ENCODE results near the gene SOS1.

SOS1 gene

DNA sequence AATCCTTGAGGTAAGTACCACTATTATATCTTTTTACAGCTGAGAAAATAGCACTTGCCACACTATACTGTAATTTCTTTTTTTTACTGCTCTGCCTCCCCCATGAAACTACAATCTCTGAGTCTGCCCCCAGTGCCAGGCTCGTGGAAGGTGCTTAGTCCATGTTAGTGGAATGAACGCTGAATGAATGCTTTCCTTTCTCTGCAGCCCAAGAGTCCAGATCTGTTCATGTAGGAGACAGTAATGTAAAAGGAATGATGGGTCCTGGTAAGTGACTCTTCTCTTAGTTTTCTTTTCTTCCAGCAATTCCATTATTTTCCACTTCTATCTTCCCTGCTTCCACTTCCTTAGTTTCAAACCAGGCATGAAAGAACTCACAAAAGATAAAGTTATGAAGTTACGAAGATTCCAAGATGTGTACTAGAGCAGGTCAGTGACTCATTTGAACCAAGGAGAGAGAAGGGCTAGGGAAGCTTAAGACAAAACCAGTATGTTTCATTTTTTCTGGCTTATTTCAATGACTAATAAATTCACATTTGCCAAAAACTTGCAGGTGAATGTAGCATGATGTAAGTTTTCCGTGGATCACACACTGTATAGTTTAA lies 185.2 kb downstream of the SOS1 start:
- DNase-seq (ENCODE audit: insufficient read length, low spot score) (no peak), FAIRE-seq (no peak)

DNA sequence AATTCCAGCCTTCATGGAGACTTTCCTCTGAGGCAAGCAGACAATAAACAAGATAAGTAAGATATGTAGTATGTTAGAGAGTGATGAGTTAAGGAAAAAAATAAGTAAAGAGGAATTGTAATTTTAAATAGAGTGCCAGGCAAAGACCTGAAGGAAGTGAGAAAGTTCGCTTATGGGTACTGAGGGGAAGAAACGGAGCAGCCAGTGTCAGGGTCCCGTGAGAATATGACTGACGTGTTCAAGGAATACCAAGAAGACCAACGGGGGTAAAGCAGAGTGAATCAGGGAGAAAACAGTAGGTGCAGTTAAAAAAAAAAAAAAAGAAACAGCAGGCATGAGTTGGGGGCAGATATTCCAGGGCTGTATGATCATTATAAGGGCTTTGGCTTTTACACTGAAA lies 186.1 kb downstream of the SOS1 start:
- DNase-seq (ENCODE audit: insufficient read length, low spot score), result no peak
- no peak for FAIRE-seq

DNA sequence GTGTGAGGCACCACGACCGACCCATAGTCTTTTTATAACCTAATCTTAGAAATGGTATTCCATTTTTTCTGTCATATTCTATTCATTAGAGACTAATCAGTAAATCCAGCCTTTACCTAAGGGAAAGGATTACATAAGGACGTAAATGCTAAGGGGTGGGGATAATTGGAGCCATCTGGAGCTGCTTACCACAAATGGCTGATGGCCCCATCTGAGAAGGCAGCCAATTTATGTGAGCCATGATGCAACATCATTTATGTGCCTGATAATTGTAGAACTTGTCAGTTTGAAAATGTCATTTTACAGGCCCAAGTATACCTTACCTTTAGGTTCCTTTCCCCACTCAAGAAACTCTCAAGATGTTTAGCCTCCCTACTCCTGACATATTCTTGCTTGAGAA lies 187.2 kb downstream of the SOS1 start:
- no peak for DNase-seq (ENCODE audit: insufficient read length, low spot score)
- no peak for FAIRE-seq

DNA sequence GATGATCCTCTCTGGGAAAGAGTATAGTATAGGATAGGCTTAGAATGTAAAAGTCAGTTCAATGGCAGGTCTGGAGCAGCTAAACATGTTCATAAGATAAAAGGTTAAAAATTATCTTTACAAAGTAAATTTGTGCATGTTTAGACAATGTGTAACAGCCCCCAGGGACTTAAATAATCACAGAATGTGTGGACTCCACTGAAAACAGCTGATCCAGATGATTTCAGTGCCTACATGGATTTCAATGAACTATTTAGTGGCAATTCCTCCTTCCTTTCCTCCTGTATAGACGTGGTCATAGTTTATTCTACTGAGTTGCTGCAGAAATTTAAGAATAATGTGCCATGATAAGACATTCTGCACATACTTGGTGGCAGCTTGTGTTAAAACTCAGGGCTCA lies 188.3 kb downstream of the SOS1 start:
- no peak for FAIRE-seq
- no peak for DNase-seq (ENCODE audit: insufficient read length, low spot score)

All from GM19239 (cell line).